Astrocyte of the spinal cord (primary cell): ENCODE results near the gene CD3D.

Source experiments
- DNase-seq: peaks from one replicate; pipeline ENCODE4 v3.0.0; 2011; ENCODE audit warnings: low read depth, low spot score
- H3K4me3 ChIP-seq: 2 replicates; pipeline ENCODE4 v1.5.1; 2011; ENCODE audit warnings: low read depth, mild to moderate bottlenecking, low read length, moderate library complexity
- in situ Hi-C: cut with HindIII; loops from 2 replicates; pipeline ENCODE4 v1.10.0; 2017; ENCODE audit warnings: low sequenced_read_pairs
- TF ChIP-seq, protein P1 (sequence below): IDR thresholded peaks from 2 replicates; pipeline ENCODE4 v1.5.1; 2012; ENCODE audit warnings: low read depth, mild to moderate bottlenecking, low read length, inconsistent platforms

CD3D gene

DNA sequence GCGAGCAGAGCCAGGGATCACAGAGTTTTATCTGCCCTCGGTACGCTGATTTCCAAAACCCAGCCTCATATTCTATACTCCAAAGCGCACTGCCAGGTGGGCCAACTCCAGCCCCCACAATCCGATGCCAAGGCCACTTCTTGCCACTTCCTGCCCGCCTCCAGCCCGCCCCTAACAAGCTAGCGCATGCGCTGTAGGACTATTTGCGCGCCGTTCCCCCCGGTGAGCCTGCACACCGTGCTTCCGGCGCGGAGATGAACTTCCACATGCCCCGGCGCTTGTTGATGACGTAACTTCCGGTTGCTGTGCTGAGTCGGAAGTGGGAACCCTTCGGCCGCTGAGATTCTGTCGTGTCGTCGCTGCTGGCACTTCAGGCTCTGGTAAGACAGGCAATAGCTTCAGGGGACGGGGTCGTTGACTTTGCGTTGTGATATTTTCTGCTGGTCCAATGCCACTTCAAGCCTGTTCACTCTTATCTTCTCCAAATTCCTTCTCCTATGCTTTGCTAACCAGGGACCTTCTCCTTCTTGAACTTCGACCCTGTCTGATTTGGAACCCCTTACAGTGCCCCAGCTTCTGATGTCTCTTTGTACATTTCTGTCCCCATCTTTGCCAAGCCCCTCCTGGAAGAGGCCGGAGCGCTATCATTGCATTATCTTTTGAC, 16.9 kb upstream of the CD3D start, which contains the start of gene UBE4A:
TSS of gene UBE4A (plus strand) at position 306 of the 664 bp plus-strand sequence. CDS start 5,481 bp downstream, outside the sequence.
- peak; percentile 90 for DNase-seq
- H3K4me3 ChIP-seq = peak within 1 kb of the TSS; percentile 79
- TF ChIP-seq, protein P1, sequence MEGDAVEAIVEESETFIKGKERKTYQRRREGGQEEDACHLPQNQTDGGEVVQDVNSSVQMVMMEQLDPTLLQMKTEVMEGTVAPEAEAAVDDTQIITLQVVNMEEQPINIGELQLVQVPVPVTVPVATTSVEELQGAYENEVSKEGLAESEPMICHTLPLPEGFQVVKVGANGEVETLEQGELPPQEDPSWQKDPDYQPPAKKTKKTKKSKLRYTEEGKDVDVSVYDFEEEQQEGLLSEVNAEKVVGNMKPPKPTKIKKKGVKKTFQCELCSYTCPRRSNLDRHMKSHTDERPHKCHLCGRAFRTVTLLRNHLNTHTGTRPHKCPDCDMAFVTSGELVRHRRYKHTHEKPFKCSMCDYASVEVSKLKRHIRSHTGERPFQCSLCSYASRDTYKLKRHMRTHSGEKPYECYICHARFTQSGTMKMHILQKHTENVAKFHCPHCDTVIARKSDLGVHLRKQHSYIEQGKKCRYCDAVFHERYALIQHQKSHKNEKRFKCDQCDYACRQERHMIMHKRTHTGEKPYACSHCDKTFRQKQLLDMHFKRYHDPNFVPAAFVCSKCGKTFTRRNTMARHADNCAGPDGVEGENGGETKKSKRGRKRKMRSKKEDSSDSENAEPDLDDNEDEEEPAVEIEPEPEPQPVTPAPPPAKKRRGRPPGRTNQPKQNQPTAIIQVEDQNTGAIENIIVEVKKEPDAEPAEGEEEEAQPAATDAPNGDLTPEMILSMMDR = no peak
- in situ Hi-C loops = no loop called here

DNA sequence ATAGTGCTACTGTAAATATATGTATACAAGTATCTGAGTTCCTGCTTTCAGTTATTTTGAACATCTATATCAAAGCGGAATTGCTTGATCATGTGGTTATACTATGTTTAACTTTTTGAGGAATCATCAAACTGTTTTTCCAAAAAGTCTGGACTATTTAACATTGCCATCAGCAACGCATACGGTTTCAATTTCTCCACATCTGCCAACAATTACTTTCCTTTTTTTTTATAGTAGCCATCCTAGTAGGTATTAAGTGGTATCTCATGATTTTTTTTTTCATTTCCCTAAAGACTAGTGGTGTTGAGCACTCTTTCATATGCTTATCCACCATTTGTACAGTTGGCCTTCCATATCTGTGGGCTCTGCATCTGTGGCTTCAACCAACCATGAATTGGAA, 15.6 kb upstream of the CD3D start:
- no peak for DNase-seq
- H3K4me3 ChIP-seq = no peak overlapping the region
- TF ChIP-seq, protein P1 = no peak
- in situ Hi-C loops = no loop called here

DNA sequence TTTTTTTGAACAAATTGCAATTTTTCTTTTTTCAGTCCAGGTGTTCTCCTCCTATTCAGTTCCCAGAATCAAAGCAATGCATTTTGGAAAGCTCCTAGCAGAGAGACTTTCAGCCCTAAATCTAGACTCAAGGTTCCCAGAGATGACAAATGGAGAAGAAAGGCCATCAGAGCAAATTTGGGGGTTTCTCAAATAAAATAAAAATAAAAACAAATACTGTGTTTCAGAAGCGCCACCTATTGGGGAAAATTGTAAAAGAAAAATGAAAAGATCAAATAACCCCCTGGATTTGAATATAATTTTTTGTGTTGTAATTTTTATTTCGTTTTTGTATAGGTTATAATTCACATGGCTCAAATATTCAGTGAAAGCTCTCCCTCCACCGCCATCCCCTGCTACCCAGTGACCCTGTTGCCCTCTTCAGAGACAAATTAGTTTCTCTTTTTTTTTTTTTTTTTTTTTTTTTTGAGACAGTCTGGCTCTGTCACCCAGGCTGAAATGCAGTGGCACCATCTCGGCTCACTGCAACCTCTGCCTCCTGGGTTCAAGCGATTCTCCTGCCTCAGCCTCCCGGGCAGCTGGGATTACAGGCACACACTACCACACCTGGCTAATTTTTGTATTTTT, 10.7 kb upstream of the CD3D start:
- TF ChIP-seq, protein P1 = peak; percentile 36
- no peak overlapping the region for H3K4me3 ChIP-seq
- peak; percentile 25 for DNase-seq
- in situ Hi-C loops = no loop called here

DNA sequence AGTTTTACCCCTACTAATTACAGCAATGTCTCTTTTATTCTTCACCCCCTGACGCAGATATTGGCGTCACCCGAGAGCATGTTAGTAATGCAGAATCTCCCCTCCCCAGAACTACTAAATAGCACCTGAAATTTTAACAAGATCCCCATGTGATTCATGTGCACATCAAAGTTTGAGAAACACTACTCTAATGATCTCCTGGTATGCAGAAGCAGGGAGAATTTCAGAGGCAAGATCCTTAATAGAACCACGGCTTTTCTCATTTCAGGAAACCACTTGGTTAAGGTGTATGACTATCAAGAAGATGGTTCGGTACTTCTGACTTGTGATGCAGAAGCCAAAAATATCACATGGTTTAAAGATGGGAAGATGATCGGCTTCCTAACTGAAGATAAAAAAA, 7.0 kb upstream of the CD3D start:
- DNase-seq = no peak
- no peak overlapping the region for H3K4me3 ChIP-seq
- in situ Hi-C loops = no loop called here
- TF ChIP-seq, protein P1 = no peak

DNA sequence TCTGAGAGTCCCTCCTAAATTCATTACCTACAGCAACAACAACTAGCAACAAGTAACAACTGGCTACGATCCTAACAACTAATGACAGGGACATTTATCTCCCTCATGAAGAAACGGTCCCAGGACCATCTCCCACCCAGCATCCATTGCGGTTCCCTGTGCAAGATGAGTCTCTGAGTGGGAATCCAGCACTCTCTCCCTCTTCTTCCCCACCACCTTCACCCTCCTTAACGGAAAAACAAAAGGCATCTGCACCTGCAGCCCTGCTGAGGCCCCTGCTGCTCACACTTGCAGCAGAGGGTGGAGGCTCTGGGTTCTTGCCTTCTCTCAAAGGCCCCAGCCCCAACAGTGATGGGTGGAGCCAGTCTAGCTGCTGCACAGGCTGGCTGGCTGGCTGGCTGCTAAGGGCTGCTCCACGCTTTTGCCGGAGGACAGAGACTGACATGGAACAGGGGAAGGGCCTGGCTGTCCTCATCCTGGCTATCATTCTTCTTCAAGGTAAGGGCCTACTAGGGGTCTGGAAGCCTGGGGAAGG, 1.5 kb upstream of the CD3D start, which contains the start of gene CD3G:
TSS of gene CD3G (plus strand) at position 364 of the 535 bp plus-strand sequence. CDS start at position 444, 80 bp downstream.
- TF ChIP-seq, protein P1 = no peak
- no peak for DNase-seq
- no peak within 1 kb of the TSS for H3K4me3 ChIP-seq
- in situ Hi-C loops = no loop called here

DNA sequence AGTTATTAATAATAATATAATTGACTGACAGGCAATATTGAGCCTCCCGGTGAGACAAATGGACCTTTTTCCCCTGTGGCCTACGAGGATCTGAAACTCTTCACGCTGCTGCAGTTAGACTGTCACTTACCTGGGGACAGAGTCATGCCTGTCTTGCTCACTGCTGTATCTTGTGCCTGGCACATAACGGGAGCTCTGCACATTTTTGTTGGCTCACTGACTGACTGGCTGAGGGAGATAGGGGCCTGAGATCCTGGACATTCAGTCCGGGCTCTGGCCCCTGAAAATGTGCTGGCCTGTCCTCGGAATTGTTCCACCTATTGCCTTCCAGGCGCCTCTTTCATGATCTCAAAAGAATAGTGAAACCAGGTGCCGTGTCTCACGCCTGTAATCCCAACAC, 743 bp upstream of the CD3D start:
- no peak overlapping the region for H3K4me3 ChIP-seq
- TF ChIP-seq, protein P1 = no peak
- in situ Hi-C loops = no loop called here
- no peak for DNase-seq
